Trophoblast cell (in vitro differentiated cells and primary cell): Measurements from ENCODE around the gene DNTTIP2.
"Not testable (repeated sequence)": the region's sequence is repeated elsewhere in the genome, so short reads cannot be mapped to it uniquely, and the experiment has no call there.

ENCODE experiments used
- DNase-seq, 2 donors: peaks; one replicate each; pipeline ENCODE4 v3.0.0-alpha.2; 2016
- H2AFZ ChIP-seq: 2 replicates; pipeline ENCODE4 v1.6.1; 2013; ENCODE audit warnings: low read length, moderate library complexity, mild to moderate bottlenecking; ENCODE audit not compliant: insufficient read depth, poor library complexity
- H2AK5ac ChIP-seq: 2 replicates; pipeline ENCODE4 v1.6.1; 2013; ENCODE audit warnings: mild to moderate bottlenecking, low read length
- H2BK120ac ChIP-seq: 2 replicates; pipeline ENCODE4 v1.6.1; 2013; ENCODE audit warnings: low read length, mild to moderate bottlenecking, moderate library complexity; ENCODE audit not compliant: insufficient read depth, poor library complexity
- H2BK12ac ChIP-seq: 2 replicates; pipeline ENCODE4 v1.6.1; 2013; ENCODE audit warnings: mild to moderate bottlenecking, low read length, moderate library complexity
- H2BK5ac ChIP-seq: 2 replicates; pipeline ENCODE4 v1.6.1; 2013; ENCODE audit warnings: low read length, low read depth, moderate library complexity, mild to moderate bottlenecking; ENCODE audit not compliant: poor library complexity
- H3K14ac ChIP-seq: 2 replicates; pipeline ENCODE4 v1.6.1; 2013; ENCODE audit warnings: mild to moderate bottlenecking, low read length
- H3K18ac ChIP-seq: 2 replicates; pipeline ENCODE4 v1.6.1; 2013; ENCODE audit warnings: mild to moderate bottlenecking, low read length
- H3K23ac ChIP-seq: 2 replicates; pipeline ENCODE4 v1.6.1; 2013; ENCODE audit warnings: low read length
- H3K27ac ChIP-seq: 2 replicates; pipeline ENCODE4 v1.5.1; 2013; ENCODE audit warnings: low read depth, mild to moderate bottlenecking, inconsistent platforms, low read length, moderate library complexity
- H3K27me3 ChIP-seq: 2 replicates; pipeline ENCODE4 v1.6.1; 2013; ENCODE audit warnings: inconsistent platforms, mild to moderate bottlenecking, low read length, moderate library complexity; ENCODE audit not compliant: insufficient read depth
- H3K36me3 ChIP-seq, 2 experiments: 1 replicate in 1 of 2; 2 replicates in 1 of 2; pipeline ENCODE4 v1.6.1; 2013; ENCODE audit warnings: low read length in 2 of 2, mild to moderate bottlenecking in 2 of 2, moderate library complexity in 1 of 2; ENCODE audit not compliant: insufficient read depth in 2 of 2, control insufficient read depth in 1 of 2
- H3K4ac ChIP-seq: 2 replicates; pipeline ENCODE4 v1.6.1; 2013; ENCODE audit warnings: low read depth, mild to moderate bottlenecking, low read length, moderate library complexity
- H3K4me1 ChIP-seq, 2 experiments: 1 replicate in 1 of 2; 2 replicates in 1 of 2; pipeline ENCODE4 v1.6.1; 2013; ENCODE audit warnings: low read length in 2 of 2, mild to moderate bottlenecking in 2 of 2, moderate library complexity in 1 of 2; ENCODE audit not compliant: insufficient read depth in 2 of 2, control insufficient read depth in 1 of 2
- H3K4me2 ChIP-seq: 2 replicates; pipeline ENCODE4 v1.6.1; 2013; ENCODE audit warnings: inconsistent platforms, mild to moderate bottlenecking, low read length, moderate library complexity
- H3K4me3 ChIP-seq: 2 replicates; pipeline ENCODE4 v1.5.1; 2013; ENCODE audit warnings: mild to moderate bottlenecking, low read depth, low read length, inconsistent platforms
- H3K79me1 ChIP-seq: one replicate; pipeline ENCODE4 v1.6.1; 2013; ENCODE audit warnings: low read length
- H3K79me2 ChIP-seq: 2 replicates; pipeline ENCODE4 v1.6.1; 2013; ENCODE audit warnings: low read length, mild to moderate bottlenecking; ENCODE audit not compliant: control insufficient read depth, insufficient read depth, poor library complexity
- H3K9ac ChIP-seq: 2 replicates; pipeline ENCODE4 v1.6.1; 2013; ENCODE audit warnings: mild to moderate bottlenecking, low read length
- H3K9me3 ChIP-seq: 2 replicates; pipeline ENCODE4 v1.6.1; 2013; ENCODE audit warnings: low read depth, mild to moderate bottlenecking, control low read depth, inconsistent platforms, low read length; ENCODE audit not compliant: insufficient read depth
- H4K12ac ChIP-seq: 2 replicates; pipeline ENCODE4 v1.6.1; 2013; ENCODE audit warnings: low read depth, mild to moderate bottlenecking, low read length, moderate library complexity
- H4K8ac ChIP-seq: 2 replicates; pipeline ENCODE4 v1.6.1; 2013; ENCODE audit warnings: low read depth, mild to moderate bottlenecking, low read length, moderate library complexity
- H4K91ac ChIP-seq: one replicate; pipeline ENCODE4 v1.6.1; 2013; ENCODE audit warnings: low read depth, mild to moderate bottlenecking, low read length, moderate library complexity
- WGBS: extraction: QIAGEN DNeasy Blood & Tissue Kit; methylation state at CpG from one replicate; pipeline ENCODE4 v1.1.7; 2013; ENCODE audit warnings: missing lambda C conversion rate; ENCODE audit not compliant: insufficient read length, insufficient coverage; ENCODE audit errors: extremely low coverage; 5-methylcytosine and 5-hydroxymethylcytosine counted together

Gene DNTTIP2

GRCh38 chr1:93850687-93851326 is 28.2 kb downstream of the DNTTIP2 start:
- not testable (repeated sequence) for H3K14ac ChIP-seq, H3K27me3 ChIP-seq, H3K9me3 ChIP-seq, H4K12ac ChIP-seq, H2BK5ac ChIP-seq, H2AK5ac ChIP-seq, H2BK12ac ChIP-seq, H3K4me2 ChIP-seq, H3K9ac ChIP-seq, H3K4me1 ChIP-seq, H3K18ac ChIP-seq, H4K91ac ChIP-seq, H2BK120ac ChIP-seq, H3K23ac ChIP-seq, H2AFZ ChIP-seq, H3K36me3 ChIP-seq, H3K4ac ChIP-seq, H3K27ac ChIP-seq, H4K8ac ChIP-seq, H3K4me3 ChIP-seq
- WGBS, result no CpG with 5 or more reads among the region's 10 CpGs
- Histone ChIP-seq H3K79me1 (peaks cover 16% of the 10 kb centered on the region), H3K79me2 (peaks cover 11% of the 10 kb centered on the region)
- DNase-seq, result peak; percentile 71 to 73

- Histone ChIP-seq H2BK12ac (no peak overlapping the region), H3K9ac (no peak overlapping the region), H3K4me3 (no peak overlapping the region), H3K4me1 (peaks cover 0 to 5% of the 10 kb centered on the region in 2 experiments), H3K23ac (no peak overlapping the region), H4K12ac (no peak overlapping the region), H4K91ac (no peak overlapping the region), H3K18ac (no peak overlapping the region), H2AK5ac (no peak overlapping the region), H3K4ac (no peak overlapping the region), H3K36me3 (no peaks in the 10 kb centered on the region), H3K9me3 (peaks cover 8% of the 10 kb centered on the region), H3K4me2 (peak overlapping the region; percentile 90), H3K27ac (no peak overlapping the region), H3K79me2 (peaks cover 11% of the 10 kb centered on the region), H2AFZ (no peak overlapping the region), H3K27me3 (no peaks in the 10 kb centered on the region), H3K14ac (no peak overlapping the region), H2BK5ac (no peak overlapping the region), H4K8ac (no peak overlapping the region), H2BK120ac (no peak overlapping the region), H3K79me1 (peaks cover 16% of the 10 kb centered on the region)
- WGBS, result no CpG with 5 or more reads among the region's 4 CpGs
- no peak for DNase-seq
These were observed 30.6 kb downstream of the DNTTIP2 start for GRCh38 chr1:93848350-93848883.

GRCh38 chr1:93847811-93848288 is 31.2 kb downstream of the DNTTIP2 start:
- Histone ChIP-seq H2AFZ (peak overlapping the region; percentile 95), H3K36me3 (no peaks in the 10 kb centered on the region), H3K9me3 (peaks cover 8% of the 10 kb centered on the region), H3K79me2 (peaks cover 11% of the 10 kb centered on the region), H3K14ac (peak overlapping the region; percentile 97), H3K4ac (peak overlapping the region; percentile 43), H3K27ac (peak overlapping the region; percentile 89), H3K9ac (peak overlapping the region; percentile 71), H3K23ac (no peak overlapping the region), H3K4me3 (peak overlapping the region; percentile 81), H4K12ac (peak overlapping the region; percentile 92), H4K8ac (peak overlapping the region; percentile 91), H2BK120ac (peak overlapping the region; percentile 94), H3K27me3 (no peaks in the 10 kb centered on the region), H4K91ac (peak overlapping the region; percentile 88), H2BK12ac (peak overlapping the region; percentile 92), H3K18ac (peak overlapping the region; percentile 95), H3K4me2 (peak overlapping the region; percentile 90), H3K4me1 (peaks cover 0 to 5% of the 10 kb centered on the region in 2 experiments), H2BK5ac (peak overlapping the region; percentile 92), H3K79me1 (peaks cover 16% of the 10 kb centered on the region), H2AK5ac (no peak overlapping the region)
- no CpG with 5 or more reads among the region's 36 CpGs for WGBS
- peak; percentile 55 to 62 for DNase-seq

- Histone ChIP-seq H4K12ac (peak overlapping the region; percentile 92), H3K36me3 (no peaks in the 10 kb centered on the region), H3K9ac (peak overlapping the region; percentile 61), H3K79me1 (peaks cover 16% of the 10 kb centered on the region), H4K8ac (peak overlapping the region; percentile 91), H2BK5ac (peak overlapping the region; percentile 92), H3K4me1 (peaks cover 0 to 5% of the 10 kb centered on the region in 2 experiments), H3K4me2 (peak overlapping the region; percentile 90), H2BK120ac (peak overlapping the region; percentile 94), H4K91ac (peak overlapping the region; percentile 88), H3K18ac (peak overlapping the region; percentile 81), H2AK5ac (no peak overlapping the region), H3K4me3 (peak overlapping the region; percentile 85), H2BK12ac (no peak overlapping the region), H3K9me3 (peaks cover 8% of the 10 kb centered on the region), H3K79me2 (peaks cover 11% of the 10 kb centered on the region), H3K14ac (peak overlapping the region; percentile 97), H3K27me3 (no peaks in the 10 kb centered on the region), H3K23ac (no peak overlapping the region), H3K27ac (peak overlapping the region; percentile 89), H3K4ac (peak overlapping the region; percentile 30), H2AFZ (peak overlapping the region; percentile 95)
- DNase-seq, result peak; percentile 93 to 95
- WGBS, result no CpG with 5 or more reads among the region's 86 CpGs
These were observed 31.8 kb downstream of the DNTTIP2 start for GRCh38 chr1:93846992-93847810.
